MV-4-11 (cell line): ENCODE results near the gene GGT6.
A peak's percentile ranks its signal among the peaks of the same experiment; 100 is the strongest.

Experiments used
- DNase-seq: peaks from one replicate; lab custom pipeline; 2025; lab: John Stamatoyannopoulos, UW

The GGT6 gene

DNA sequence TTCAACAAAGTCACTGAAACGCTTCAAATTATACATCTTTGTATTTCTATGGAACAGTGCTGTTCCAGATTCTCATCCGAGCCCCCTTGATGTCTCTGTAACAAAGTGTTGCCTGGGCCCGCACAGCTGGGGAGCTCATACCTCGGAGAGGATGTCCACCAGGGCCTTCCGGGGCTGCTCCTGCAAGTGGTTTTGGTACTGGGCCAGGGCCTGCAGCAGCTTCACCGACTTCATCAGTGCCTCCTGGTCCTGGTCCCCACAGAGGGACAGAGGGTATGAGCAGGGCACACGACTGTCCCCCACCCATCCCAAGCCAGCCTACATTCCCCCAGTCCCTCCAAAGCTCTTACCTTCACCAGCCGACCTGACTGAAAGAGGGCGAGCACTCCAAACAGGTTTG, 6.7 kb downstream of the GGT6 start:
- no peak for DNase-seq

DNA sequence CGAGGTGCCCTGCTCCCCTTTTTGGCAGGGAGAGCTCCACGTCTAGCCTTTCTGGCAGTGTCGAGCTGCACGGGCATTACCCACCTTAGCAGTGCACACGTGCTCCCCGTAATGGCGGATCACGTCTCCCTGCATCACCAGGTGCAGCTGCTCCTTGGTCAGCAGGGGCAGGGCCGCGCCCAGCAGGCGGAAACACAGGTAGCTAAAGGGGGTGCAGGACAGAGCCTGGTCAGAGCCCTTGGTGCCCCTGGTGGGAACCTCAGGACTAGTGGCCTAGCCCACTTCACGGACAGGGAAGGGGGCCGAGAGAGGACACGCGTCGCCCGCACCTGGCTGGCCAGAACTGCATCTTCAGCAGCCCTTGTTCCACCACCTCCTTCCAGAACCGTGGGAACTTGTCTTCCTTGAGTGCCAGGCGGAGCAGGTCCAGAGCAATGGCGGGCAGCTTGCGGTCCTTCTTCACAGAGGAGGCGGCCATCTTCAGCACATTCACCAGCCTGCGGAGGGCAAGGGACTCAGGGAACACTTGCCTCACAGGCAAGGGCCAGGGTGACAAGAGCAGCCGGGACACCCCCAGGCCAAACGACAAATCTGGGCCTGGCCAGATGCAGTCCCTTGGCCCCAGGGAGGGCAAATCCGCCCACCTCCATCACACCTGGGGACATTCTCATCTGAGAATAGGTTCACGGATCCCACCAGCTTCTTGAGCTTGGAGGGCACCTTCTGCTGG, 8.4 kb downstream of the GGT6 start:
- no peak for DNase-seq

DNA sequence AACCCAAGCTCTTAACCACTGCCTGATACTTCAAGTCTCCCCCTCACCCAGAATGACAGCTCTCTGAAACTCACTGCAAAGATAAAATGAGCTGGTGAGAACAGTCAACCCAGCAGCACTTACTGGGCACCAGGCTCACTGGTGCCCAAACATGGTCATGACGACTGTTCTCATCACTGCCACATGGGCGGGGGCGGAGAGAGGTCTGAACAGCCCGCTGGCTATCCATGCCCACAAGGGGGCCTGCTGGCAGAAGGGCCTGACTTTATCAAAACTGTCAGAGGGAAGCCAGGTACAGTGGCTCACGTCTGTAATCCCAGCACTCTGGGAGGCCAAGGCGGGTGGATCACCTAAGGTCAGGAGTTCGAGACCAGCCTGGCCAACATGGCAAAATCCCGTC, 9.2 kb downstream of the GGT6 start:
- peak; percentile 27 for DNase-seq

DNA sequence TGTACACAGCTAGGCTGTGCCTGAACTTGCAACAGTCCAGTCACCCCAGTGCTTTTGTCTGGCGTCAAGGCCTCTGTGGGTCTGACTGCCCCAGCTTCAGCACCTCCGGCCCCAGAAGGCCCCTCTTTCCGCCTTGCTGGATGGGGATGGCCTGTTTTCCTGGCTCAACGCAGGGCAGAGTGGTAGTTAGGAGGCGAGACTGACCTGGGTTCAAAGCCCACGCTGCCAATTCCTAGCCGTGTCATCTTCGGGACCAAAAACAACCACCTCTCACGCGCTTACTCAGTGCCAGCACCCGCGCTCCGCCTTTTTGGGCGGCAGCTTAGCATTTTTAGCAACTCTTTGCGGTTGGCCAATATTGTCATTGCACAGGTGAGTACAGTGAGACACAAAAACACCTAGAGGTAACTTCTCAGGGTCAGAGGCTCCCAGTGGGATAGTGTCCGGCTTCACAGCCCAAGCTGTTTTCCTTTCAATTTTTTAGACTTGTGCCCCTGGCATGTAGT, 9.8 kb downstream of the GGT6 start:
- no peak for DNase-seq

DNA sequence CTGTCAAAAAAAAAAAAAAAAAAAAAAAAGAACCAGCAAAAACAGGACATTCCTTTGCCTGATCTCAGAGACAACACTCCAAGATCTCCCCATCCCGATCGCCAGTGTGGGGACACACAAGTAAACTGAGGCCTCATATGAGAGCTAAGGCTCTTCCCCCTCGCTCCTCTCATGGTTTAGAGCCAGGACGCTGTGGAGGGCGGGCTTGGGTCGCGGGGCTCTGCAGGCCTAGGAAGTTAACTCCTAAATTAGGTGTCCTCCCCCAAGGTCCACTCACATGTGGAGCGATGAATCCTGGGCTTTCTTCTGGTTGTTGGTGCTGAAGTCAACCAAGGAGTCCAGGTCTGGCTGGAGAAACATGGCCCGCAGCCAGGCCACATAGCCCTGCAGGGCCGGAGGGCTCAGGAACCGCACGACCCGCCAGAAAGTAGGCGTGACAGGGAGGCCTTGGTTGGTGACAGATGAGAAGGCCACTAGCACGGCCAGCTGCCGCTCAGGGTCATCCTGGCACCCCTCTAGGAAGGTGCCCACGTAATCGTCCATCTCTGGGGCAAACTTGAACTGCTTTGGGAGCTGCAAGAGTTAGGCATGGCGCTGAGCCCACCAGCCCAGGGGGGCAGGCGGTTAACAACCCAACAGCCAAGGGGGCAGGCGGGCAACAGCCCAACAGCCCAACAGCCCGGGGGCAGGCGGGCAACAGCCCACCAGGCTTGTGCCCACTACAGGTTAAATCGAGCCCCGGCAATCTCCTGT, 10.4 kb downstream of the GGT6 start:
- DNase-seq = no peak

DNA sequence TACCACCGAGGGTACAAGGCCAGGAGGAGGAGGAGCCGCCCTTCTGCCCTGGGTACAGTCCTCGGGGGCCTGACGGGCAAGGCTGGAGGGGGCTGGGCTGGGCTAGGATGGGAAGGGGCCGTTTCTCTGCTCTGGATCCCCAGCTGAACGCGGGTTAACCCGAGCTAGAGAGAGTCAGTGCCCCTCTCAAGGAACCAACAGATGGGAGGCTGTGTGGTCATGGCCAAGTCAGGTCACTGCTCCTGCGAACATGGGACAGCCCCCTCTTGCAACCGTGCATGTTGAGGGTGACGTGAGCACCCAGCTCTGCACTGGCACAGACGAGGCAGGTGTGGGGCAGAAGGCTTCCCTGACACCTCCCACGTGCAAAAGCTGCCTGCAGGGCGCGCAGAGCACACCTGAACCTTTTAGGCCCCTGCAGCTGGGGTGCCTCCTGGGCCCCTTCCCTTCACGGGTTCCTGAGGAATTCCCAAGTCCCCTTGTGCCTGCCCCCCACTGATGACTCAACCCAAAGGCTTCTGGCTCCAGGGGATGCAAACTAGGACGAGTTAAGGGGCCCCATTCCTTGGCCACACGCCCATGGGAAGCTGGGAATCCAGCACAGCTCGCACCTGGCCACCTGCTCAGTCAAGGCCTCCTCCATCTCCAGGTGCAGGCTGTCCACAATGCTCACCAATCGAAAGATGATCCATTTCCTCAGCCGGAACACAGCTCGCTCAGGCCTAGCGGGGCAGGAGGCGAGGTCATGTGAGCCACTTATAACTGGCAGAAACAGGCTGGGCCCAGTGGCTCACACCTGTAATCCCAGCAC, 11.5 kb downstream of the GGT6 start:
- no peak for DNase-seq

DNA sequence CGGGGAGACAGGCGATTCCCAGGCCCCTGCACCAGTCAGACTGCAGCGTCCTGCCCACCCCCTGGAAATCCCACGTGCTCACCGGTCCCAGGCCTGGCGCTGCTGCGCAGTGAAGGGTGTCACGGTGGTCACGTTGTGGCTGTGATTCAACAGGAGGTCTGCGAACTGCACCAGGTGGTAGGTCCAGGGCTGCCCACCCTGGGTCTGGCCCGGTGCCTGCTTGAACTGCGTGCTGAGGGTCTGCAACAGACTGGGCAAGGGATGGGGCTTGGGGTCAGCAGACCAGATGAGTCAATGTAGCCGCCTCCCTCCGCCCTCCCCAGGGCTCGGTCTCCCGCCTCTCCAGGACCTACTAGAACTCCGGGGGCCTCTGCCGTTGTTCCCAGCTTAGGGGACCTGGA, 12.3 kb downstream of the GGT6 start:
- no peak for DNase-seq

DNA sequence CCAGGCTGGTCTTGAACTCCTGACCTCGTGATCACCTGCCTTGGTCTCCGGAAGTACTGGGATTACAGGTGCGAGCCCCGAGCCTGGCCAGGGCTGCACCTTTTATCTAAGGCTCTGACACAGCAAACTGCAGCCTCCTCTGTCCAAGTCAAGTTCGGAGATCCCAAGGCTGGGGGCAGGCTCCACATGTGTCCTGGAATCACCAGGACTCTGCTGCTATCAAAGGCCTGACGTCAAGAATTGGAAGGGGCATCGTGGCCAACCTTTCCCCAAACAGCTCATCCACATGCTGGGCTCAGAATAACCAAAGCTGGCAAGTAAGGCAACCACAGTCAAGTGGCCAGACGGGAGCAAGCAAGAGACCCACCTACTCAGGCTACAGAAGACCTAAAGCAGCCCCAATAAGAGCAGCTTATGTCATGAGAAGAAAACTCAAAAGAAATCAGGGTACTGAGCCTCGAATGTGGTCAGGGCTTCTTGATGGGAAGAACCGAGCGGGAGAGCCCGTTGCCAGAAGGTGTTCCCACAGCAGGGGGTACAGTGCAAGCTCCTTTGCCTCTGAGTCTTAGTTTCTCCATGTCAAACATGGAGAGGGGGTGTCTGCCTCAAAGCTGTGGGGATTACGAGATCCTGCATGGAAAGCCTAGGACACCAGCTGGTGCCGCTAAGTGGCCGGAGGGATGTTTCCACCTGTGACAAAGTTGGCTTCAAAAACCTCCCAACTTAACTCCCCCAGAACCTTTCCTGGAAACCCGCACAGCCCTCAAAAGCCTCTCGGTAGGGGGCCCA, 13.1 kb downstream of the GGT6 start:
- no peak for DNase-seq

DNA sequence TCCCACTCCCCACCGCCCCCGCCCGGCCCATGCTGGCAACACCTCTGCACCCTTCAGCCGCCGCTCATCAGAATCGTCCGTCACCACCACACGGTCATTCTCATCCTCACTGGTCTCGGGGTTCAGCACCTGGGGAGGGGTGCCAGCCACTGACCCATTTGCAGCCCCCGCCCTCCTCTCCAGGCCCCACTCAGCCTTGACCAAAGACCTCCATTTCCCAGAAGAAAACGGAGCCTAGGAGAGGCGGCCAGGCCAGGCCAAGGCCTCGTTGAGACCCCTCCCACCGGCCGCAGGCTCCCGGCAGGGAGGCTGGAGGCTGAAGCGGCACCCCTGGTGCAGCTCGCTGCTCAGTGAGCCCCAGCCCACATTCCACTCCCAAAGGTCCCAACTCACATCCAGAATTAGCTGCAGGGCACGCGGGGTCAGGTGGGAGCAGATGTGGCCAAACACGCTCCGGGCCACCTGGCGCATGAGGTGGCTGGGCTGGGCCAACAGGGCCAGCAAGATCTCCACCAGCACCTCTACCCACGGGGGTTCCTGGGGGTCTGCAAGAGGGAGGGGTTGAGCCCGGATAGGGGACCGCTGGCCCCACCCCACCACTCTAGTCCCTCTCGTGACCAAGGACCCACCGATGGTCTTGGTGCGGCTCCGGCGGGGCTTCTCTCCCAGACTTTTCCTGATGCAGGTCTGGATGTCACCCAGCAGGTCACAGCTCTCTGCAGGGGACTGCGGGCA, 15.0 kb downstream of the GGT6 start:
- DNase-seq = no peak

DNA sequence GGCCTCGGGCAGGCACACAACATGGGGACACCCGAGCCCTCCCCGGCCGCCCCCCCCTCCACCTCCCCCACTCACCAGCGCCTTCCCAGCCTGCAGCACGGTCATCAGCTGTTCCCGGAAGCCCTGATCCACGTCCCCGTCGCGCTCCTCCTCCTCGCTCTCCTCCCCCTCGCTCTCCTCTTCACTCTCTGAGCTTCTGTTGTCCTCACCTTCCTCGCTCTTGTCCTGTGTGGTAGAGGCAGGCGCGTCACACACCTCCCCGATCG, 15.5 kb downstream of the GGT6 start:
- DNase-seq = no peak

DNA sequence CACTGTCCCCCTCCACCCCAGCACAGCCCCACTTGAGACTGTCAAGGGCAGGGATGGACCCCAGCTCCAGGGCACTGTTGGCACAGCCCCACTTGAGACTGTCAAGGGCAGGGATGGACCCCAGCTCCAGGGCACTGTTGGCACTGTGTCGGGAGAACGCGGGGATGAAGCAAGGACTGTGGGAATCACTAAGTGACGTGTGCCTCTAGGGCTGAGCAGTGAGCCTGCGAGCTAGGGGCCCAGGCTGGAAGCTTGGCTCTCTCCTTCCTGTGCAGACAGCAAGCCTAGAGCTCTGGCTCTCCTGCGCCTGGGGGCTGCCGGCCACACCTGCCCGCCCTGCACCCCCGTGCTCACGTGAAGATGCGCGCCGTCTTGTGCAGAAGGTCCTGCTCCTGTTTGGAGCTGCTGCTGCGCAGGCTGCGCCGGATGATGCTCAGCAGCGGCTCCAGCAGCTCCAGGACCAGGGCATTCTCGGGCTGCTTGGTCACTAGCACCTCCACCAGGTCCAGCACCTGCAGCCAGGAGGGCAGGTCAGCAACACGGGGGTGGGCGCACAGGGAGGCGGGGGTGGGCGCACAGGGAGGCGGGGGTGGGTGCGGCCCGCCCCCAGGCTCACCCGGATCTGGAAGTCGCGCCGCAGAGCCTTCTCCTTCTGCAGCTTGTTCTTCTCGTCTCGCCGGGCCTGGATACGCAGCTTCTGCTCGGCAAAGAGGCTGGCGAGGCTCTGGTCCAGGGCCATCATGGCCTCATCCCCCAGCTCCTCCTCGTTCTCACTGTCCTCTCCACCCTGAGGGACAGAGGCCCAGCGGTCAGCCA, 16.0 kb downstream of the GGT6 start:
- no peak for DNase-seq

DNA sequence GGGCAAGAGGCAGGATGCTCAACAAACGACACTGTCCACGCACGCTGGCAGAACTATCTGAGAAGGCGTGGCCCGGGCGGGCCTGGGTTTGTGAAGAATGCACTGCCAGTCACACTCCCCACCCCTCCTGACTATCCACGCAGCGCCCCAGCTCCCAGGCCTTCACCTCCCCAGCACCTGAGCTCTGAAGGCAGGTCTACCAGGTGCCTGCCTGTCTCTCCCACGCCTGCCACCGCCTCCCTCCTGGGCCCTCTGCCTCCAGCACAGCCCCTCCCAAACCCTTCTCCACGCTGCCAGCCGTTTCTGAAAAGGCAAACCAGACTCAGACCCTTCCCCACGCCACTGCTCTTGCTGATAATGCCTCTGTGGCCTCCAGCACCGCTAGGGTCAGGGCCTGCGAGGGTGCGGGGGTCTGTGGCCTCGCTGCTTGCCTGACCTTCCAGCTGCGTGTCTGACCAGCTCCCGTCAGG, 16.8 kb downstream of the GGT6 start:
- DNase-seq = no peak

DNA sequence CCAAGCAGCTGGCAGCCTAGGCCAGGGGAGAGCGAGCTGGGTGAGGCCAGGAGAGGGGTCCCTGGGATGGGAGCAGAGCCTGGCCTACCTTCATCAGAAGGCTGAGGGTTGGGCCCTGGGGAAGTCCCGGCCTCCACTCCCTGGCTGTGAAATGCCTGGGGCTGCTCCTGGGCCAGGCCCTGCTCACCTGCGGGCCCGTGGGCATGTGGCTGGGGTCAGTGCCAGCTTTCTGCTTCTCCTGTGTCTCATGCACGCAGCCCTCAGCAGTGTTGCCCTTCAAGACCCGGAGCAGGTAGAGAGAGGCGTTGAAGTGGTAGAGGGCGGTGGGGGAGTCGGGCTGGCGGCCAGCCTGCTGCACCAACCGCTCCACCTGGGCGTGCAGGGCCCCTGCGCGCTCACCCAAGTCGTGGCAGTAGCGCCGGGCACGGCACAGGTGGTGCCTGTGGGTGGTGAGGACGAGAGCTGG, 17.6 kb downstream of the GGT6 start:
- no peak for DNase-seq

DNA sequence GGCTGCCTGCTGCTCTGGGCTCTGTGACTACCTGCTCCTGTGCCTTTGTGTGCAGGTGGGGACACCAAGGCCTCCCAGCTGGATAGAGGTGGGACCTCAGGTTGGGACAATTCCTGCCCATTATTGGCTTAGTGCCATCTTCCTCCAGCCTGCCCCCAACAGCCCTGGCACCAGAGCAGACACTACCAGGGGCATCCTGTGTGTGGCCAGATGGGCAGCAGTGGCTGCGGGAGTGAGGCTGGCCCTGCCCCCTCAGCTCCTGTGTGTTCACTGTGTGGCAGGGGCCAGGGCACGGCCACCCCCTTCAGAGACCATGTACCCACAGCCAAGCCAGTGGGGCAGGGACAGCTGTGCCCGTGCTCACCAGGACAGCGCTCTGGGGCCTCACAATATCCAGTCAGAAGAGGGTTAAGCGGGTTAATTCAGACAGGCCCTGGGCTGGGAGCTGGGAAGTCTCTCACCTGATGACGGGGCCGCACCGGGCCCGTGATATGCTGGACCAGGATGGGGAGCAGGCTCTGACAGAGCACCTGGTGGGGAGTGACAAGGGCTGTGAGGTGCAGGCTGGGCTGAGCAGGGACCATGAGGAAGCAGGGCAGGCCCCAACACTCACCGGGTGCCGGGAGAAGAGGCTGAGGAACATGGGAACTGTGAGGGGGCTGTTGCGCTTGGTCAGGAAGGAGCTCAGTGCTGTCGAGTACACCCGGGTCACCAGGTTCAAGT, 18.2 kb downstream of the GGT6 start:
- DNase-seq = no peak

DNA sequence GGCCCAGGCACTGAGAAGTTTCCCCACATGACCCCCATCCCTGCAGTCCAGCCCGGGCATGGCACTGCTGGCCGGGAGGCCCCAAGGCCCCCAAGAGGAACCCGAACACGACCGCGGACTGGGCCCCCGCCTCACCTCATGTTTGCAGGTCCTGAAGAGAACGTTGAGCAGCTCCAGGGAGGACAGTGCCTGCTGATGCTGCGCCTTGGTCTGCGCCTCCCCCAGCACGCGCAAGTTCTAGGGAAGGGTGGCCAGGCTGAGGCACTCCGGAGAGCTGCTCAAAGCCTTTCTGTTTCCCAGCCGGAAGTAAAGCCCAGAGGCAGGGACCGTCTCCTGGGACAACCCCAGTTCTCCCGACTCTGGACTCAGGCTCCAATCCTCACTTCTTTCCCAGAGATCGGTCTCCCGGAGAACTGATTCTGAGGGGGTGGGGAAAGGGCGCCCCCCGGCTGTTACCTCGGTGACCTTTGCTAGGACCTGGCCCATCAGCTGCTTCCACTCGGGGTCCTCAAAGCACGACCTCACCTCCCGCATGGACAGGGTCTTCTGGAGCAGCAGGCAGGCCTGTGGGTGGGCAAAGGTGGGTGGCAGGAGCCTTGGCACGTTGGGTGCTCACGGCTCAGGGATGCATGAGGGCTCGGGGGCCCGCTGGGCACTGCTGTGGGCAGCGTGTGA, 18.9 kb downstream of the GGT6 start:
- no peak for DNase-seq

DNA sequence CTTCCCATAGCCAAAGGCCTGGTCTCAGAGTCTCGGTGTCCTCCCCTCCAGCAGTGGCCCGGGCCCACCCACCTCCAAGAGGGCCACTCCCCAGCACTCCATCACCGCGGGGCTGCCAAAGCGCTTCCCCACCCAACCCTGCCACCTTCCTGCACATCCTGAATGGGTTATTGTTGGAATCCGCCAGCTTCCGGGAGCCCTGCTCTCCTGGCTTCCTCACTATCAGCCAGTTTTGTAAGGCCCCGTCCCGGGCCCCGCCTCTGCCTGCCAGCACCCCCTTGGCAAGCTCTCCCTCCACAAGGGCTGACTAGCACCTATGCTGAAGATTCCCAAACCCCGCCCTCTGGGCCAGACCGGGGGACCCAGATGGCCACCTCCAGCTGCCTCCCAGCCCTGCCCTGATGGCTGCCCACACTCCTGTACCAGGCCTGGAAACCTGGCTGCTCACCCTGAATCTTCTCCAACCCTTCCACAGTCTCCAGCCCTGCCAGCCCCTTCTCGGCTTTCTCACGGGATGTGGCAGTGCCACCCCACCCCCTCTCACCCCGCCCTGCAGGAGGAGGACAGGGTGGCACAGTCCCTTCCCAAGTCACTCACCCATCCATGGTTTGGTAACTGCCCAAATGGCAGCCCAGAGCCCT, 19.6 kb downstream of the GGT6 start:
- DNase-seq = no peak

DNA sequence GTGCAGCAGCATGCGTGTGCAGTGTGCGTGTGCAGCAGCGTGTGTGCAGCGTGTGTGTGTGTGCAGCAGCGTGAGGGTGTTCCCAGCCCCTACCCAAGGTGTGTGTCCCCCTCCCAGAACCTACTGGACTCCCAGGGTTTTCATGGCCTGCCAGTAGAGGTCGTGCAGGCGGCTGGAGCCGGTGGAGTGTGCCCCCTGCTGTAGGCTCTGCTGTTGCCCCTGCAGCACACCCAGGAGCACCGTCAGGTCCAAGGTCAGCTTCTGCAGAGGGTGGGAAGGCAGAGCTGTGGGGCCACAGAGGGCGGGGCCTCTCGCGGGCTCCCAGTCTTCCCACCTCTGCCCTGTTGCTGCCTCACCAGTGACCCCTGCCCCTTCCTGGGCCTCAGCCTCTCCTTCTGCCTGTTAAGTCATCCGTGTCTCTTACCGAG, 20.1 kb downstream of the GGT6 start:
- DNase-seq = no peak

DNA sequence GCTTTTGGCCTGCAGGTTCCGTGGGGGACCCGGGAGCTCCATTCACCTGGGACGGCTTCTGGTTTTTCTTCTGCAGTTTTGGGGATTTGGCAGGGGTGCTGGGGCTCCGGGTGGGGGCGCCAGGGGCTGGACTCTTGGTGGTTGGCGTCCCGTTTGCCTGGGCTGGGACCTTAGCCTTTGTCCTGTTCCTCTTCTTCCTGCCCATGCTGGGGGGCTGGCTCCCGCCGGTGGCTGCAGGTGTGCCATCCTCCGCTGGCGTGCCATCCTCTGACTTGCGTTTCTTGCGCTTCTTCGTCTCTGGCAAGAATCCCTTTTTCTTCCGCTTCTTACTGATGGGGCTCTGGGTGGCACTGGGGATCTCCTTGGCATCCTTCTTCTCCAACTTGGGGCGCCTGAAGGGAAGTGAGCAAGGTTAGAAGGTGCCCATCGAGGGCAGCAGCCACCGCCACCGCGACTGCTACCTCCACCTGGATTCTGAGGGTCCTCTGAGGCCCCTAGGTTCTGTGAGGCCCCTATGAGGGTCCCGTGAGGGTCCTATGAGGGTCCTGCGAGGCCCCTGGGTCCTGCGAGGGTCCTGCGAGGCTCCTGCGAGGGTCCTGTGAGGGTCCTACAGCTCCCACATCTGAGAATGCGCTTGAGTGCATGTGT, 20.7 kb downstream of the GGT6 start:
- no peak for DNase-seq
